Stomach (tissue), 9 donors: Measurements from ENCODE around the gene GLDC. TPM values are rescaled to one million over a fixed set of nuclear protein-coding genes. Genes with fewer than 3 reads are reported as not detected.
A peak's percentile ranks its signal among the peaks of the same experiment; 100 is the strongest.

Source experiments
- DNase-seq, 2 donors: peaks; one replicate each; pipeline versions ENCODE4 v3.0.0 to v3.0.0-alpha.2; 2013 to 2019
- H3K27ac ChIP-seq, 5 donors: fragments of 200-600 bp in 4 of 5; sonication (generic) in 4 of 5; one replicate each; pipeline ENCODE4 v1.5.1; 2013 to 2019; ENCODE audit warnings: mild to moderate bottlenecking in 1 of 5, moderate library complexity in 1 of 5
- H3K27me3 ChIP-seq, 3 donors: fragments of 200-600 bp; sonication (generic); one replicate each; pipeline ENCODE4 v1.5.1; 2017 to 2019; ENCODE audit warnings: mixed run types in 1 of 3
- H3K36me3 ChIP-seq, 4 donors: fragments of 200-600 bp; sonication (generic); 1 replicate in 3 of 4; 2 replicates in 1 of 4; pipeline ENCODE4 v1.5.1; 2016 to 2019
- H3K4me1 ChIP-seq, 4 donors: fragments of 200-600 bp; sonication (generic); one replicate each; pipeline ENCODE4 v1.5.1; 2016 to 2019
- H3K4me3 ChIP-seq, 4 donors: fragments of 200-600 bp; sonication (generic) in 3 of 4; one replicate each; pipeline ENCODE4 v1.5.1; 2016 to 2019; ENCODE audit warnings: mild to moderate bottlenecking in 1 of 4
- H3K9me3 ChIP-seq, 4 donors: fragments of 200-600 bp; sonication (generic); one replicate each; pipeline ENCODE4 v1.5.1; 2016 to 2019
- CTCF ChIP-seq, 7 experiments: fragments of 450-650 bp in 4 of 7; fragments of 200-600 bp in 3 of 7; sonication (generic) in 3 of 7; IDR thresholded peaks; one replicate each; pipeline ENCODE4 v1.5.1; 2016 to 2019; ENCODE audit warnings: antibody characterized with exemption in 7 of 7, control low read depth in 2 of 7, mild to moderate bottlenecking in 1 of 7
- EP300 ChIP-seq: sonication (generic); formaldehyde crosslinking; IDR thresholded peaks from one replicate; pipeline ENCODE4 v1.6.1; 2017; ENCODE audit warnings: antibody characterized with exemption
- POLR2A ChIP-seq, 4 donors: fragments of 450-650 bp; IDR thresholded peaks; one replicate each; pipeline ENCODE4 v1.6.1; 2016; ENCODE audit warnings: antibody characterized with exemption in 4 of 4, control low read depth in 2 of 4, mild to moderate bottlenecking in 1 of 4, moderate library complexity in 1 of 4
- POLR2AphosphoS5 ChIP-seq, 3 donors: sonication (generic); formaldehyde crosslinking; IDR thresholded peaks; one replicate each; pipeline ENCODE4 v1.6.1; 2016; ENCODE audit warnings: antibody characterized with exemption in 3 of 3
- WGBS, 5 donors: extraction: QIAGEN DNeasy Blood & Tissue Kit in 3 of 5; methylation state at CpG; one replicate each; pipeline versions ENCODE4 v1.1.5 to v1.1.7; 2013 to 2018; 5-methylcytosine and 5-hydroxymethylcytosine counted together
- intact Hi-C: fragments of 100-400 bp; cut with DNase I; formaldehyde crosslinking; loops from one replicate; pipeline ENCODE4 v1.15.1; 2023; ENCODE audit warnings: low total_unique reads
- polyA plus RNA-seq, 3 donors: library from polyadenylated mRNA; stranded (reverse); fragments of 200-250 nt; gene quantifications; one replicate each; pipeline ENCODE4 v1.2.3, GENCODE V29; 2013
- total RNA-seq, 5 donors: library from RNA; depleted of rRNA; stranded (reverse); fragments of >200 nt; gene quantifications; one replicate each; pipeline versions ENCODE4 v1.1.0 to v1.2.3, GENCODE V29; 2014 to 2016
- donor health status: healthy with polysubstance abuse.
- donor health status: Bipolar disorder and iron deficiency.
- donor health status: healthy.

GLDC gene
- total and polyA plus RNA-seq, 8 donors = 0.31 to 3.7 (median 1.3) TPM; not detected in 4

- intact Hi-C loops = no loop called here
- Histone ChIP-seq H3K27me3 (no peaks in the 10 kb centered on the region), H3K36me3 (no peaks in the 10 kb centered on the region), H3K4me1 (no peaks in the 10 kb centered on the region), H3K9me3 (no peaks in the 10 kb centered on the region), H3K4me3 (no peak overlapping the region), H3K27ac (no peak overlapping the region)
- WGBS, 5 donors = 47 to 54% (median 49%) methylated on average over 5 of the region's 5 CpGs
- peak in 1 of 2 donors; percentile 58 for DNase-seq
- TF ChIP-seq CTCF (IDR thresholded peaks at IDR 0.05) (peak in 4 of 7 experiments; percentile 27 to 45 (median 42)), EP300 (no peak)
These were observed 60.5 kb downstream of the GLDC start for GRCh38 chr9:6584881-6585597.

DNA sequence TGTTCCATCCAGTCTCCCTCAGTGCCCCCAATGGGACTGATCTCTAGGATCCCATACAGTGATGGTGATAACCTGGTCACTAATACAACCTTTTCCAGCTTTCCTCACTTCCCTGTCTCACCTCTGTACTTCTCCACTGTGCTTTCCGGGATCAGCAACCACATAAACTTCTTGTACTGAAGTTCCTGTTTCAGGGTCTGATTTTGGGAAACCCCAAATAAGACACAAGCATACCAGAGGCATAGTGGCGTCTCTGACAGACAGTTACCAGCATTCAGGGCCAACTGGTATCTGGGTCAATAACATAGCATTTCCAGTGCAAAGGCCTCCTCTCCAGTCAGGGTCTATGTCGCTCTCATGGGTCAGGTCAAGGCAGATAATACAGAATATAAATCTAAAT, 64.3 kb downstream of the GLDC start:
- Histone ChIP-seq H3K27me3 (no peaks in the 10 kb centered on the region), H3K36me3 (no peaks in the 10 kb centered on the region), H3K4me3 (no peak overlapping the region), H3K9me3 (no peaks in the 10 kb centered on the region), H3K27ac (no peak overlapping the region), H3K4me1 (no peaks in the 10 kb centered on the region)
- 73 to 85% (median 77%) methylated on average over 3 of the region's 3 CpGs for WGBS, 5 donors
- intact Hi-C loops = no loop called here
- no peak for DNase-seq
- TF ChIP-seq POLR2AphosphoS5 (IDR thresholded peaks at IDR 0.05) (no peak), POLR2A (IDR thresholded peaks at IDR 0.05) (no peak), CTCF (IDR thresholded peaks at IDR 0.05) (no peak), EP300 (no peak)

DNA sequence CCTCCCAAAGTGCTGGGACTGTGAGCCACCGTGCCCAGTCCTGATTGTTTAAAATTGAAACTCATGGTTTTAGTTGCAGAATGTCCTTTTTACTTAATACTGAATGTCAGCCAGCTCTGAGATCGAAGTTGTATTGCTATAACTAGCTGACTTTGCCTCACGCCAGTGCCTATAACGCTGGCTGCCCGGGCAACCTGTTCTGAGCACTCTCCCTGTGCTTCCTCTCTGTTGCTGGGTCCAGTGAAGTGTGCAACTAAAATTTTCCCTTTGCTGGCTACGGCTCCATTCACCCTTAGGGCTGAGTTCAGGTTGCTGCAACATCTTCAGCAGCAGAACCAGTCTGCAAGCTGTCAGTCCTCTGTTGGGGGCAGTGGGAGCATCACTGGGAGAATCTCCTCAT, 65.9 kb downstream of the GLDC start:
- no peak for DNase-seq
- TF ChIP-seq EP300 (no peak), CTCF (IDR thresholded peaks at IDR 0.05) (no peak), POLR2AphosphoS5 (IDR thresholded peaks at IDR 0.05) (no peak), POLR2A (IDR thresholded peaks at IDR 0.05) (no peak)
- Histone ChIP-seq H3K27ac (no peak overlapping the region), H3K36me3 (no peaks in the 10 kb centered on the region), H3K9me3 (no peaks in the 10 kb centered on the region), H3K4me1 (no peaks in the 10 kb centered on the region), H3K4me3 (no peak overlapping the region), H3K27me3 (no peaks in the 10 kb centered on the region)
- intact Hi-C loops = no loop called here
- WGBS, 5 donors = 83 to 92% (median 86%) methylated on average over 6 of the region's 6 CpGs

- intact Hi-C loops = no loop called here
- H3K36me3 ChIP-seq = no peaks in the 10 kb centered on the region
- WGBS, 5 donors = 90 to 93% (median 91%) methylated on average over 6 of the region's 6 CpGs
- H3K4me3 ChIP-seq = no peak overlapping the region
- TF ChIP-seq EP300 (no peak), POLR2A (IDR thresholded peaks at IDR 0.05) (no peak), CTCF (IDR thresholded peaks at IDR 0.05) (no peak), POLR2AphosphoS5 (IDR thresholded peaks at IDR 0.05) (no peak)
- no peak overlapping the region for H3K27ac ChIP-seq
- no peak for DNase-seq
- no peaks in the 10 kb centered on the region for H3K9me3 ChIP-seq
- no peaks in the 10 kb centered on the region for H3K27me3 ChIP-seq
- H3K4me1 ChIP-seq = no peaks in the 10 kb centered on the region
These were observed 68.5 kb downstream of the GLDC start for GRCh38 chr9:6576987-6577386.
